ENCODE results near the gene SLC22A2.

DNA sequence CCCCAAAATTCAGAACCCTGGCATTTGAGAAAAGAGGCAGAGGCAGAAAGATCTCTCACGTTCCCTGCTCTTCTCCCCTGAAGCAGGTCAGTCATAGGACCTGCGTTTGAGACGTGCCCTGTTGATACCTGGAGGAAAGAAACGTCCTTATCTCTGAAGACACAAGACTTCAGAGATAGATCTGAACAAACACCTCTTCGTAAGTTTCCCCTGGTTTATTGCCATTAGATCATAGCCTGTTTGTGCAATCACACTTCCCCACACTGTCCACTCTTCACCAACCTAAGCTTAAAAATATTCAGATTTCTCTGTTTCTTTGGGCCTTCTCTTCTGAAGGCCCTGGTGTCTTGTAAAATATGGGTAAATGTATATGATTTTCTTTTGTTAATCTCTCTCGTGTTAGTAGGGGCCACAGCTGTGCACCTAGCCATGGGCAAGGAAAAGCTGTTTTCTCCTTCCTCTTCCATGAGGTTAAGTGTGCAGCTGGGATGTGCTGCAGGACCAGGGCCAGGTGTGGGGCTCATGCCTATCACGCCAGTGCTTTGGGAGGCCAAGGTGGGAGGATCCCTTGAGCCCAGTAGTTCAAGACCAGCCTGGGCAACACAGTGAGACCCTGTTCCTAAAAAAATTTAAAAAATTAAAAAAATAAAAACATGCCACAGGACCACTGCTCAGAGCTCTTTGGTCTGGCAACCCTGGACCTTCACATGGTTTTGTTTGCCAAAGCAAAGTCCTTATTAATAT lies 4.7 kb upstream of the SLC22A2 start:
- TF ChIP-seq, protein P1, sequence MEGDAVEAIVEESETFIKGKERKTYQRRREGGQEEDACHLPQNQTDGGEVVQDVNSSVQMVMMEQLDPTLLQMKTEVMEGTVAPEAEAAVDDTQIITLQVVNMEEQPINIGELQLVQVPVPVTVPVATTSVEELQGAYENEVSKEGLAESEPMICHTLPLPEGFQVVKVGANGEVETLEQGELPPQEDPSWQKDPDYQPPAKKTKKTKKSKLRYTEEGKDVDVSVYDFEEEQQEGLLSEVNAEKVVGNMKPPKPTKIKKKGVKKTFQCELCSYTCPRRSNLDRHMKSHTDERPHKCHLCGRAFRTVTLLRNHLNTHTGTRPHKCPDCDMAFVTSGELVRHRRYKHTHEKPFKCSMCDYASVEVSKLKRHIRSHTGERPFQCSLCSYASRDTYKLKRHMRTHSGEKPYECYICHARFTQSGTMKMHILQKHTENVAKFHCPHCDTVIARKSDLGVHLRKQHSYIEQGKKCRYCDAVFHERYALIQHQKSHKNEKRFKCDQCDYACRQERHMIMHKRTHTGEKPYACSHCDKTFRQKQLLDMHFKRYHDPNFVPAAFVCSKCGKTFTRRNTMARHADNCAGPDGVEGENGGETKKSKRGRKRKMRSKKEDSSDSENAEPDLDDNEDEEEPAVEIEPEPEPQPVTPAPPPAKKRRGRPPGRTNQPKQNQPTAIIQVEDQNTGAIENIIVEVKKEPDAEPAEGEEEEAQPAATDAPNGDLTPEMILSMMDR (IDR thresholded peaks at IDR 0.05; ENCODE audit: insufficient read depth, low read depth, low read length), result no peak
- no peak for TF ChIP-seq EZH2 (IDR thresholded peaks at IDR 0.05; ENCODE audit: insufficient read depth, low read length)

Data from astrocyte (in vitro differentiated cells and primary cell).